ENCODE results near the gene IPMK. TPM values are rescaled to one million over a fixed set of nuclear protein-coding genes. Genes with fewer than 3 reads are reported as not detected.
A peak's percentile ranks its signal among the peaks of the same experiment; 100 is the strongest.

The IPMK gene
- total and polyA plus RNA-seq, 2 experiments from 2014 or later = 3.6 to 6.6 TPM

- Histone ChIP-seq H4K20me1 (ENCODE audit: insufficient read depth) (no peaks in the 10 kb centered on the region), H3K27ac (no peak overlapping the region), H3K79me2 (ENCODE audit: insufficient read depth) (no peaks in the 10 kb centered on the region), H2AFZ (no peak overlapping the region), H3K4me2 (ENCODE audit: unreplicated experiment) (no peak overlapping the region), H3K4me1 (ENCODE audit: insufficient read depth) (no peaks in the 10 kb centered on the region), H3F3A (ENCODE audit: insufficient read depth) (no peaks in the 10 kb centered on the region), H3K9ac (no peak overlapping the region), H3K4me3 (no peak overlapping the region), H3K9me3 (ENCODE audit: low read depth) (no peaks in the 10 kb centered on the region), H3K9me2 (ENCODE audit: insufficient read depth) (no peaks in the 10 kb centered on the region), H3K36me3 (ENCODE audit: low read depth) (no peaks in the 10 kb centered on the region), H3K27me3 (replicated peaks; ENCODE audit: insufficient read depth) (no peaks in the 10 kb centered on the region)
- no peak for TF ChIP-seq EZH2 (IDR thresholded peaks at IDR 0.05; ENCODE audit: insufficient read depth, poor library complexity, severe bottlenecking)
- no peak for TF ChIP-seq EZH2phosphoT487 (IDR thresholded peaks at IDR 0.05; ENCODE audit: insufficient read depth, low read depth)
- WGBS, 2 experiments (ENCODE audit: low coverage in 1 of 2, low lambda C conversion rate in 2 of 2, missing lambda C conversion rate in 2 of 2) = 79 to 88% methylated on average over 6 of the region's 6 CpGs
- in situ Hi-C loops (cut with MboI) = loop anchor here (25.0 kb wide), 1 partner anchor 757 kb away; no protein-coding TSS in a partner anchor
- peak; percentile 16 for DNase-seq
Observed at GRCh38 chr10:58180666-58181065, 87.0 kb downstream of the IPMK start.

GRCh38 chr10:58179238-58179637 is 88.5 kb downstream of the IPMK start:
- no peak overlapping the region for H3K4me2 ChIP-seq (ENCODE audit: unreplicated experiment)
- no peak for DNase-seq
- H3K27ac ChIP-seq = no peak overlapping the region
- no peaks in the 10 kb centered on the region for H3K79me2 ChIP-seq (ENCODE audit: insufficient read depth)
- in situ Hi-C loops (cut with MboI) = loop anchor here (25.0 kb wide), 1 partner anchor 758 kb away; no protein-coding TSS in a partner anchor
- H3K4me1 ChIP-seq (ENCODE audit: insufficient read depth) = no peaks in the 10 kb centered on the region
- H3K9me2 ChIP-seq (ENCODE audit: insufficient read depth) = no peaks in the 10 kb centered on the region
- H3K9me3 ChIP-seq (ENCODE audit: low read depth) = no peaks in the 10 kb centered on the region
- WGBS, 2 experiments (ENCODE audit: low coverage in 1 of 2, low lambda C conversion rate in 2 of 2, missing lambda C conversion rate in 2 of 2) = 95% methylated on average over 2 of the region's 2 CpGs
- H4K20me1 ChIP-seq (ENCODE audit: insufficient read depth) = no peaks in the 10 kb centered on the region
- H3K27me3 ChIP-seq (replicated peaks; ENCODE audit: insufficient read depth) = 0 out of 2 replicates have a peak, but pooled peaks cover 3% of the 10 kb centered on the region
- no peaks in the 10 kb centered on the region for H3K36me3 ChIP-seq (ENCODE audit: low read depth)
- TF ChIP-seq EZH2 (IDR thresholded peaks at IDR 0.05; ENCODE audit: insufficient read depth, poor library complexity, severe bottlenecking) (no peak), EZH2phosphoT487 (IDR thresholded peaks at IDR 0.05; ENCODE audit: insufficient read depth, low read depth) (no peak)
- no peak overlapping the region for H3K9ac ChIP-seq
- no peaks in the 10 kb centered on the region for H3F3A ChIP-seq (ENCODE audit: insufficient read depth)
- no peak overlapping the region for H2AFZ ChIP-seq
- no peak overlapping the region for H3K4me3 ChIP-seq

- H3K4me2 ChIP-seq (ENCODE audit: unreplicated experiment) = no peak overlapping the region
- H3K79me2 ChIP-seq (ENCODE audit: insufficient read depth) = no peaks in the 10 kb centered on the region
- H3K27me3 ChIP-seq (replicated peaks; ENCODE audit: insufficient read depth) = 0 out of 2 replicates have a peak, but pooled peaks cover 3% of the 10 kb centered on the region
- H4K20me1 ChIP-seq (ENCODE audit: insufficient read depth) = no peaks in the 10 kb centered on the region
- 60 to 75% methylated on average over 1 of the region's 1 CpG for WGBS, 2 experiments (ENCODE audit: low coverage in 1 of 2, low lambda C conversion rate in 2 of 2, missing lambda C conversion rate in 2 of 2)
- no peak overlapping the region for H3K4me3 ChIP-seq
- no peaks in the 10 kb centered on the region for H3K9me3 ChIP-seq (ENCODE audit: low read depth)
- H3K9me2 ChIP-seq (ENCODE audit: insufficient read depth) = no peaks in the 10 kb centered on the region
- no peak overlapping the region for H2AFZ ChIP-seq
- no peak overlapping the region for H3K9ac ChIP-seq
- H3K27ac ChIP-seq = no peak overlapping the region
- H3K36me3 ChIP-seq (ENCODE audit: low read depth) = no peaks in the 10 kb centered on the region
- TF ChIP-seq EZH2 (IDR thresholded peaks at IDR 0.05; ENCODE audit: insufficient read depth, poor library complexity, severe bottlenecking) (no peak), EZH2phosphoT487 (IDR thresholded peaks at IDR 0.05; ENCODE audit: insufficient read depth, low read depth) (no peak)
- no peaks in the 10 kb centered on the region for H3K4me1 ChIP-seq (ENCODE audit: insufficient read depth)
- in situ Hi-C loops (cut with MboI) = loop anchor here (25.0 kb wide), 1 partner anchor 758 kb away; no protein-coding TSS in a partner anchor
- peak; percentile 25 for DNase-seq
- no peaks in the 10 kb centered on the region for H3F3A ChIP-seq (ENCODE audit: insufficient read depth)
Observed at GRCh38 chr10:58178811-58179210, 88.9 kb downstream of the IPMK start.

- DNase-seq = peak; percentile 67
- H3K4me1 ChIP-seq (ENCODE audit: insufficient read depth) = no peaks in the 10 kb centered on the region
- H3K27me3 ChIP-seq (replicated peaks; ENCODE audit: insufficient read depth) = 0 out of 2 replicates have a peak, but pooled peaks cover 3% of the 10 kb centered on the region
- no peak overlapping the region for H3K27ac ChIP-seq
- H2AFZ ChIP-seq = no peak overlapping the region
- no peaks in the 10 kb centered on the region for H3K9me2 ChIP-seq (ENCODE audit: insufficient read depth)
- no peak overlapping the region for H3K9ac ChIP-seq
- H3K4me2 ChIP-seq (ENCODE audit: unreplicated experiment) = no peak overlapping the region
- 1 to 2% methylated on average over 3 of the region's 3 CpGs for WGBS, 2 experiments (ENCODE audit: low coverage in 1 of 2, low lambda C conversion rate in 2 of 2, missing lambda C conversion rate in 2 of 2)
- H3K36me3 ChIP-seq (ENCODE audit: low read depth) = no peaks in the 10 kb centered on the region
- no peaks in the 10 kb centered on the region for H3F3A ChIP-seq (ENCODE audit: insufficient read depth)
- H4K20me1 ChIP-seq (ENCODE audit: insufficient read depth) = no peaks in the 10 kb centered on the region
- H3K4me3 ChIP-seq = no peak overlapping the region
- H3K79me2 ChIP-seq (ENCODE audit: insufficient read depth) = no peaks in the 10 kb centered on the region
- H3K9me3 ChIP-seq (ENCODE audit: low read depth) = no peaks in the 10 kb centered on the region
- no peak for TF ChIP-seq EZH2phosphoT487 (IDR thresholded peaks at IDR 0.05; ENCODE audit: insufficient read depth, low read depth)
- TF ChIP-seq EZH2 (IDR thresholded peaks at IDR 0.05; ENCODE audit: insufficient read depth, poor library complexity, severe bottlenecking) = no peak
- in situ Hi-C loops (cut with MboI) = loop anchor here (25.0 kb wide), 1 partner anchor 760 kb away; no protein-coding TSS in a partner anchor
Observed at GRCh38 chr10:58177362-58177947, 90.2 kb downstream of the IPMK start.
